GM12874 (cell line): Measurements from ENCODE around the gene SVOPL.

Experiments
- CTCF ChIP-seq: IDR thresholded peaks from 2 replicates; pipeline ENCODE4 v1.5.1; 2011; ENCODE audit warnings: low read depth, mild to moderate bottlenecking, control low read depth, low read length, moderate library complexity; ENCODE audit not compliant: insufficient read depth

The SVOPL gene

GRCh38 chr7:138657854-138658386 is 43.2 kb downstream of the SVOPL start:
- no peak for TF ChIP-seq CTCF

- no peak for TF ChIP-seq CTCF
These were observed 44.2 kb downstream of the SVOPL start for GRCh38 chr7:138656952-138657351.

- no peak for TF ChIP-seq CTCF
These were observed 46.5 kb downstream of the SVOPL start for GRCh38 chr7:138654616-138655015.

- no peak for TF ChIP-seq CTCF
These were observed 51.7 kb downstream of the SVOPL start for GRCh38 chr7:138649506-138649905.

GRCh38 chr7:138645284-138645683 is 55.9 kb downstream of the SVOPL start:
- no peak for TF ChIP-seq CTCF

- TF ChIP-seq CTCF: no peak
These were observed 68.1 kb downstream of the SVOPL start for GRCh38 chr7:138632826-138633602.

- TF ChIP-seq CTCF: no peak
These were observed 68.8 kb downstream of the SVOPL start for GRCh38 chr7:138632384-138632783.
